IPS-NIHi11 (cell line): ENCODE data around the gene ANKZF1.
"Not testable (repeated sequence)": the region's sequence is repeated elsewhere in the genome, so short reads cannot be mapped to it uniquely, and the experiment has no call there.

Source experiments
- DNase-seq: peaks from one replicate; pipeline ENCODE4 v3.0.0; 2012; ENCODE audit warnings: mixed read lengths, low spot score

The ANKZF1 gene, protein sequence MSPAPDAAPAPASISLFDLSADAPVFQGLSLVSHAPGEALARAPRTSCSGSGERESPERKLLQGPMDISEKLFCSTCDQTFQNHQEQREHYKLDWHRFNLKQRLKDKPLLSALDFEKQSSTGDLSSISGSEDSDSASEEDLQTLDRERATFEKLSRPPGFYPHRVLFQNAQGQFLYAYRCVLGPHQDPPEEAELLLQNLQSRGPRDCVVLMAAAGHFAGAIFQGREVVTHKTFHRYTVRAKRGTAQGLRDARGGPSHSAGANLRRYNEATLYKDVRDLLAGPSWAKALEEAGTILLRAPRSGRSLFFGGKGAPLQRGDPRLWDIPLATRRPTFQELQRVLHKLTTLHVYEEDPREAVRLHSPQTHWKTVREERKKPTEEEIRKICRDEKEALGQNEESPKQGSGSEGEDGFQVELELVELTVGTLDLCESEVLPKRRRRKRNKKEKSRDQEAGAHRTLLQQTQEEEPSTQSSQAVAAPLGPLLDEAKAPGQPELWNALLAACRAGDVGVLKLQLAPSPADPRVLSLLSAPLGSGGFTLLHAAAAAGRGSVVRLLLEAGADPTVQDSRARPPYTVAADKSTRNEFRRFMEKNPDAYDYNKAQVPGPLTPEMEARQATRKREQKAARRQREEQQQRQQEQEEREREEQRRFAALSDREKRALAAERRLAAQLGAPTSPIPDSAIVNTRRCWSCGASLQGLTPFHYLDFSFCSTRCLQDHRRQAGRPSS

DNA sequence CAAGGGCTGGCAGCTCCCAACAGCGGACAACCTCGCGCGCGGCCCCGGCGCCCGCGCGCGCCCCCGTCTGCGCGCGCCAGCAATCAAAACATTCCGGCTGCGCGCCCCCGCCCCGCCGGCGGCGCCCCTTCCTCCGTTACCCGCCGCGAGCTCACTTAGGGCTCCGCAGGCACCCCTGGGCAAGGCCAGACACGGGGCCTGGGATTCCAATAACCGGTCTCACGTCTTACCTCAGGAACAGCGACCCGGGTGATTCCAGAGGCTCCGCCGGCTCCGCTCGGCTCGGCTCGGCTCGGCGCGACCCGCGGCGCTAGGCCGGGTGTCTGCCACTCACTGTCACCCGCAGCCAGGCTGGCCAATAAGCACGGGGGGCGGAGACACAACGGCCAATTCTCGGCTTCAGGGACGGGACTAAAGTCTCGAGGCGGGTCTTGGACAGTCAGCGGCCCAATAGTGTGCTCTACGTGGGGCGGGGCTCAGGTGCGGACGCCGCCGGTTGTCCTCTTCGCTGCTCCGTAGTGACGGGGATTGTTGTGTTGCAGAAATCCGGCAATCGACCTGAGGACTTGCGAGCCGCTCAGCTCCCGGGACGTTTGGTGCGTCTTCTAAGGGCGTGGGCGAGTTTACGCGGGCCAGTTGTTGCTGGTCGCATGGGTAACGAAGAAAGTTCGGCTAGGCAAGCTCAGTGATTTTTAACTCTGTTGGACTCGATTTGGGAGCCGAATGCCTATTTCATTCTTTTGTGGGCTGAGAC is at the start of gene ANKZF1, which contains the start of gene ATG9A:
Gene ANKZF1, plus strand, starts transcription at position 502 of the 754 bp plus-strand sequence. CDS start 452 bp downstream, outside the sequence.
Gene ATG9A, minus strand, starts transcription at position 332 of the 754 bp plus-strand sequence. CDS start 1,612 bp downstream, outside the sequence.
- DNase-seq = peak; percentile 99

DNA sequence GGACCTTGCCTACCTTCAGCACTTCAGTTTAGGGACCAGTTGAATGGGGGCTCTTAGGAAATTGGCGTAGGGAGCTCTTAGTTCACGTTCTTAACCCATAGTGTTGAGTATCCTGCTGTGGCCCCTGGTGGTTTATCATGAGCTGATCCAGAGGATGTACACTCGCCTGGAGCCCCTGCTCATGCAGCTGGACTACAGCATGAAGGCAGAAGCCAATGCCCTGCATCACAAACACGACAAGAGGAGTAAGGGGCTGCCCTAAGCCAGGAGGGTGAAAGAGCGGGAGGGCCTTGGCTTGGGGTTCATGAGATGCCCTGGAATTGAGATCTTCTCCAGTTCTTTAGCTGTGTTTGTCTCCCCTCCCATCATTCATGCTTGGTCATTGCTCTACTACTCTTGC is 48.6 kb upstream of the ANKZF1 start:
- no peak for DNase-seq

DNA sequence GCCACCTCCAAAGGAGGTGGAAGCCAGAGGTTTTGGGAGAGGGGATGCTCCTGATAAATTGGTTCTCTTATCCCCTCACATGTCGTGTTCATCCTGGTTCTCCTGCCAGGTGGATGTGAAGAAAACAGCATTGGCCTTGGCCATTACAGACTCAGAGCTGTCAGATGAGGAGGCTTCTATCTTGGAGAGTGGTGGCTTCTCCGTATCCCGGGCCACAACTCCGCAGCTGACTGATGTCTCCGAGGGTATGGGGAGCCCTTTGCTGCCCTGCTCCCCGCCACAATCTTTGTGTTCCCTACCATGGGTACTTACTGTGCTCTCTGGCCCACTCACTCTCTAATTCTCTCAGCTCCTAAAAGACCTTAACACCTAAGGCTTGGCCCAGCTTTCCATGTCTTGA is 48.1 kb upstream of the ANKZF1 start:
- no peak for DNase-seq

DNA sequence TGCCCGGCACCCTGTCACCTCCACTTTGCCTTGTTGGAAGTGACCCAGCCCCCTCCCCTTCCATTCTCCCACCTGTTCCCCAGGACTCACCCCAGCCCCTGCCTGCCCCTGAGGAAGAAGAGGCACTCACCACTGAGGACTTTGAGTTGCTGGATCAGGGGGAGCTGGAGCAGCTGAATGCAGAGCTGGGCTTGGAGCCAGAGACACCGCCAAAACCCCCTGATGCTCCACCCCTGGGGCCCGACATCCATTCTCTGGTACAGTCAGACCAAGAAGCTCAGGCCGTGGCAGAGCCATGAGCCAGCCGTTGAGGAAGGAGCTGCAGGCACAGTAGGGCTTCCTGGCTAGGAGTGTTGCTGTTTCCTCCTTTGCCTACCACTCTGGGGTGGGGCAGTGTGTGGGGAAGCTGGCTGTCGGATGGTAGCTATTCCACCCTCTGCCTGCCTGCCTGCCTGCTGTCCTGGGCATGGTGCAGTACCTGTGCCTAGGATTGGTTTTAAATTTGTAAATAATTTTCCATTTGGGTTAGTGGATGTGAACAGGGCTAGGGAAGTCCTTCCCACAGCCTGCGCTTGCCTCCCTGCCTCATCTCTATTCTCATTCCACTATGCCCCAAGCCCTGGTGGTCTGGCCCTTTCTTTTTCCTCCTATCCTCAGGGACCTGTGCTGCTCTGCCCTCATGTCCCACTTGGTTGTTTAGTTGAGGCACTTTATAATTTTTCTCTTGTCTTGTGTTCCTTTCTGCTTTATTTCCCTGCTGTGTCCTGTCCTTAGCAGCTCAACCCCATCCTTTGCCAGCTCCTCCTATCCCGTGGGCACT is 47.1 kb upstream of the ANKZF1 start:
- DNase-seq = no peak

DNA sequence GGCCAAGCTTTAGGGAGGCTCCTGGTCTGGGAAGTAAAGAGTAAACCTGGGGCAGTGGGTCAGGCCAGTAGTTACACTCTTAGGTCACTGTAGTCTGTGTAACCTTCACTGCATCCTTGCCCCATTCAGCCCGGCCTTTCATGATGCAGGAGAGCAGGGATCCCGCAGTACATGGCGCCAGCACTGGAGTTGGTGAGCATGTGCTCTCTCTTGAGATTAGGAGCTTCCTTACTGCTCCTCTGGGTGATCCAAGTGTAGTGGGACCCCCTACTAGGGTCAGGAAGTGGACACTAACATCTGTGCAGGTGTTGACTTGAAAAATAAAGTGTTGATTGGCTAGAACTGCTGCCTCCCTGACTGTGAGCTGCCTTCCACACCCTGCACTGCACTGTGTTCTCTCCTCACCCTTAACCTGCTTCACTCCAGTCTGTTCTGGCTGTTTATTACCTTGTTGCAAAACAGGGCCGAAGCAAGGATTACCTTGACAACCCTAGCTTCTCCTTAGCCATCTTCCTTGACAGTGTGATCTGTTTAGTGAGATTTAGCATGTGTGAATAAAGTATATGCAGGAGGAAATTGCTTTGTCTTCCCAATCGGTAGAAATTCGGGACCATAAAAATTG is 46.3 kb upstream of the ANKZF1 start:
- no peak for DNase-seq

DNA sequence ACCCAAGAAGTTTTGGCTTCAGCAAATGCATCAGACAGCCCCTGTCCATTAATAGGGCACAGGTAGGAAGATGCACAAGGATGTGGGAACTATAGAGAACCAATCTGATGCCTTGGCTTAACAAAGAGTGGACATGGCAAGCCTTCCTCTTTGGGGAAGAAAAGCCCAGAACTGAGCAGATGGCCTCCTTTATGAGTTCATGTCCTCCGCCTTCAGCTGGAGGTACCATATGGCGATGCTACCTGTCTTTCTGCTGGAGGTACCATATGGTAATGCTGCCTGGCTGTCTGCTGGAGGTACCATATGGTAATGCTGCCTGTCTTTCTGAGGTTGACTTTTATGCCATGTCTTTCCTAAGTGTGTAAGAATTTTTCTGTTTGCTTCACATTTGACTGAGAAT is 45.5 kb upstream of the ANKZF1 start:
- DNase-seq = no peak

DNA sequence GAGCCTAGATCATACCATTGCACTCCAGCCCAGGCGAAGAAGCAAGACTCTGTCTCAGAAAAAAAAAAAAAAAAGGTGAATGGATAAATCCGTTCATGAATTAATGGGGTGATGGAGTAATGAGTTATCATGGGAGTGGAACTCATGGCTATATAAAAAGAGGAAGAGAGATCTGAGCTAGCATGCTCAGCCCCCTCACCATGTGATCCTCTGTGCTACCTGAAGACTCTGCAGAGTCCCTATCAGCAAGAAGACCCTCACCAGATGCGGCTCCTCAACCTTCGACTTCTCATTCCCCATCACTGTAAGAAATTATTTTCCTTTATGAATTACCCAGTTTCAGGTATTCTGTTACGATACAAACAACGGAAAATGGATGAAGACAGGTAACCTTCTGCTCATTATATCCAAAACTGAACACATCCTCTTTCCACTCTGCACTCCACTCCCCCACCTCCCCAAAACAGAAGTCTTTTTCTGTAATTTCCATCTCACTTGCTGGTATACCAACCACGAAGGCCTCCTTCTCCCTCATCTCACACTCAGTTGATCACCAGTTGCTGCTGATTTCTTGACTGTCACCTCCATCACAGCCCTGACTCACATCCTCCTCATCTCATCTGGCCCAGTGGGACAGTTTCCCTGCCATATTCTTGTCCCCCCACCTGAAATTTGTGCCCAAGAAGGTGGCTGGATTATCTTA is 42.7 kb upstream of the ANKZF1 start:
- DNase-seq = no peak

DNA sequence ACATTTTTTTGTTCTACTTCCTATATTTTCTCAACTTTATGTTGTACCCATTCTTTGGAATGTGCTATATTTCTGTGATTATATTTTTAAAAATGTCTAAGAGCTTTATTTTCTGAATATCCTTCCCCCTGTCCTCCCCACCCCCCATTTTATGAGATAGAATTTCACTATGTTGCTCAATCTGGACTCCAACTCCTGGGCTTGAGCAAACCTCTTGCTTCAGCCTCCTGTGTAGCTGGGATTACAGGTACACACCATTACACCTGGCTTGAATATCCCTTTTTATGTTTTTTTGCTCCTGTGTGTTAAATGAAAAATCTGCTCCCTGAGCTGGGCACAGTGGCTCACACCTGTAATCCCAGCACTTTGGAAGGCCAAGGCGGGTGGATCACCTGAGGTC is 32.2 kb upstream of the ANKZF1 start:
- DNase-seq = no peak

DNA sequence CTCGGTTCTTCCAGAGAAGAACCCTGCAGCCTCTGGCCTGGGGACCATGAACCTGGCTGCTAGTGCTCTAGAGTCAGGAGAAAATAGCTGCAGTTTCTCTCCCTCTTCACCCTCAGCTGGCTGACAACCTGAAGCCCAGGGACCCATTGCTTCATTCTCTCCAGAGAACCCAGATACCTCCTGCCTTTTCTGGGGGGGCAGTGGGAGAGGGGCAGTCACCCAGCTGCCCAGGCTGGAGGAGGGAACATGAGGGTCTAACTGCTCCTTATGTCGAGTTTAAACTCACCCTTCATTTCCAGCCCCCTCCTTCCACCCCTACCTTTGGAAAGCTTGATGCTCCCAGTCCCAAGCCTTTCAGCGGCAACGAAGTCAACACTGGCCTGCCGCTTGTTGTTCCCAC is 30.6 kb upstream of the ANKZF1 start:
- no peak for DNase-seq

DNA sequence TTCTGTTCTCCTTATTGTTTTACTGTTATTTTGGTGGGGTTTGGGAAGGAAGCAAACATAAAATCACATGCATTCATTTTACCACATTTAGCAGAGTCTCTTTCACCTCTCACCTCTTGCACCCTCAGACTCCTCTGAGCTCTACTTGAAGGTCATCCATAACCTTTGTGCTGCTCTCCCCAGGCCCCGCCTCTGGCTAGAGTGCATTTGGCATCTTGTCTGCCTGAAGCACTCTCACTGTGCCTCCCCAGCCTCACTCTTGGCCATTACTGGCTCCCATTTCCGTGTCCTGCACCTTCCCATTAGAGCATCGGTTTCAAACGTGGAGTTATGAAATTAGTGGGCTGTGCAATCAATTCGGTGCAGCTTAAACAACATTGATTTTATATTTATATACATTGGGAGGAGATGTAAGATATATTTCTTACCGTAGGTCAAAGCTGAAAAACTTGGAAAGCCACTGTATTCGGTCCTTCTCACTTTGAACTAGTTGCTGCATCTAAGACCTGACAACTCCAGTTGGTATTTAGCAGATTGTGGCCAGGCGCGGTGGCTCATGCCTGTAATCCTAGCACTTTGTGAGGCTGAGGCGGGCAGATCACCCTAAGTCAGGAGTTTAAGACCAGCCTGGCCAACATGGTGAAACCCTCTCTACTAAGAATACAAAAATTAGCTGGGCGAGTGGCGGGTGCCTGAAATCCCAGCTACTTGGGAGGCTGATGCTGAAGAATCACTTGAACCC is 30.0 kb upstream of the ANKZF1 start:
- DNase-seq = no peak

DNA sequence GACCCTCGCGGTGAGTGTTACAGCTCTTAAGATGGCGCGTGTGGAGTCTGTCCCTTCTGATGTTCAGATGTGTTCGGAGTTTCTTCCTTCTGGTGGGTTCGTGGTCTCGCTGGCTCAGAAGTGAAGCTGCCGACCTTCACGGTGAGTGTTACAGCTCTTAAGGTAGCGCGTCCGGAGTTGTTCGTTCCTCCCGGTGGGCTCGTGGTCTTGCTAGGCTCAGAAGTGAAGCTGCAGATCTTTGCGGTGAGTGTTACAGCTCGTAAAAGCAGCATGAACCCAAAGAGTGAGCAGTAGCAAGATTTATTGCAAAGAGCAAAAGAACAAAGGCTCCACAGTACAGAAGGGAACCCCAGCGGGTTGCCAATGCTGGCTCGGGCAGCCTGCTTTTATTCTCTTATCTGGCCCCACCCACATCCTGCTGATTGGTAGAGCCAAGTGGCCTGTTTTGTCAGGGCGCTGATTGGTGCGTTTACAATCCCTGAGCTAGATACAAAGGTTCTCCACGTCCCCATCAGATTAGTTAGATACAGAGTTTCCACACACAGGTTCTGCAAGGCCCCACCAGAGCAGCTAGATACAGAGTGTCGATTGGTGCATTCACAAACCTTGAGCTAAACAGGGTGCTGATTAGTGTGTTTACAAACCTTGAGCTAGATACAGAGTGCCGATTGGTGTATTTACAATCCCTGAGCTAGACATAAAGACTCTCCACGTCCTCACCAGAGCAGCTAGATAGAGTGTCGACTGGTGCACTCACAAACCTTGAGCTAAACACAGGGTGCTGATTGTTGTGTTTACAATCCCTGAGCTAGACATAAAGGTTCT is 28.9 kb upstream of the ANKZF1 start:
- DNase-seq = not testable (repeated sequence)

DNA sequence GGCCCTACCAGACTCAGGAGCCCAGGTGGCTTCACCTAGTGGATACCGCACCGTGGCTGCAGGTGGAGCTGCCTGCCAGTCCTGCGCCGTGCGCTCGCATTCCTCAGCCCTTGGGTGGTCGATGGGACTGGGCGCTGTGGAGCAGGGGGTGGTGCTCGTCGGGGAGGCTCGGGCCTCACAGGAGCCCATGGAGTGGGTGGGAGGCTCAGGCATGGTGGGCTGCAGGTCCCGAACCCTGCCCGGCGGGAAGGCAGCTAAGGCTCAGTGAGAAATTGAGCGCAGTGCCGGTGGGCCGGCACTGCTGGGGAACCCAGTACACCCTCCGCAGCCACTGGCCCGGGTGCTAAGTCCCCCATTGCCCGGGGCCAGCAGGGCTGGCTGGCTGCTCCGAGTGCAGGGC is 28.3 kb upstream of the ANKZF1 start:
- not testable (repeated sequence) for DNase-seq

DNA sequence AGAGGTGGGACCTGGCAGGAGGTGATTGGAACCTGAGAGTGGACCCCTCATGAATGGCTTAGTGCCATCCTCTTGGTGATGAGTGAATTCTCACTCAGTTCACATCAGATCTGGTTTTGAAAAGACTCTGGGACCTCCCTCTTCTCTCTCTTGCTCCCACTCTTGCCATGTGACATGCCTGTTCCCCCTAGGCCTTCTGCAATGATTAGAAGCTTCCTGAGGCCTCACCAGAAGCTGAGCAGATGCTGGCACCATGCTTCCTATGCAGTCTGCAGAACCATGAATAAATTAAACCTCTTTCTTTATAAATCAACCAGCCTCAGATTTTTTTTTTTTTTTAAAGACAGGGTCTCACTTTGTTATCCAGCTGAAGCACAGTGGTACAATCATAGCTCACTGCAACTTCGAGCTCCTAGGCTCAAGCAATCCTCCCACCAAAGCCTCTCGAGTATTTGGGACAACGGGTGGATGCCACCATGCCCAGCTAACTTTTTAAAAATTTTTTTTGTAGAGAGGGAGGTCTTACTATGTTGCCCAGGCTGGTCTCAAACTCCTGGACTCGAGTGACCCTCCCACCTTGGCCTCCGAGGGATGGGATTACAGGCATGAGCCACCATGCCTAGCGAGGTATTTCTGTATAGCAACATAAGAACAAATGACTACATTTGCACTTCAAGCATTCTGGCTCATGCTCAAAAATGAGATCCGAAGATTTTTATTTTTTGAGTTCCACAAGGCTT is 25.0 kb upstream of the ANKZF1 start:
- DNase-seq = no peak

DNA sequence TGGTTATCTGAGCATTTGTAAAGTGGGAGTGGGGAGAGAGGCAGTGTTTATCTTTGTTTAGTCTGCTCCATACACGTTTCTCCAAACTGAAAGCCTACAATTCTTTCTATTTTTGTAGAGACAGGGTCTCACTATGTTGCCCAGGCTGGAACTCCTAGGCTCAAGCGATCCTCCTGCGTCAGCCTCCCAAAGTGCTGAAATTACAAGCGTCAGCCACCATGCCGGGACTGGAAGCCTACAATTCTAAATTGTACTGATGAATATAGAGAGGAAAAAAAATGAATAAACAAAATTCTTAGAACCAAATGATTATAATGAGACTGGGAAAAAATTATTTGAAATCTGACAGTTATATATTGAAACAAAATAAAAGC is 24.5 kb upstream of the ANKZF1 start:
- no peak for DNase-seq

DNA sequence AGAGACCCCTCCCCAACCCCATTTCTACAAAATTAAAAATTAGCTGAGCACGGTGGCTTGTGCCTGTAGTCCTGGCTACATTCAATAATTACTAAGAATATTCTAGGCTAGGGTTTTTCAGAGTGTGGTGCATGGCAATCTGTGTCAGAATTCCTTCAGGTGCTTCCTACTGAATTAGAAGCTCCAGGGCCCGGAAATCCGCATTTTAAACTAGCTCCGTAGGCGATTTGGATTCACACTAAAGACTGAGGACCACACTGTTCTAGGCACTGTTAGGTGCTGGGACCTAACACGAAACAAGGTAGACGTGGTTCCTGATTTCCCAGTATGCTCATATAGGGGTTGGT is 23.7 kb upstream of the ANKZF1 start:
- DNase-seq = no peak

DNA sequence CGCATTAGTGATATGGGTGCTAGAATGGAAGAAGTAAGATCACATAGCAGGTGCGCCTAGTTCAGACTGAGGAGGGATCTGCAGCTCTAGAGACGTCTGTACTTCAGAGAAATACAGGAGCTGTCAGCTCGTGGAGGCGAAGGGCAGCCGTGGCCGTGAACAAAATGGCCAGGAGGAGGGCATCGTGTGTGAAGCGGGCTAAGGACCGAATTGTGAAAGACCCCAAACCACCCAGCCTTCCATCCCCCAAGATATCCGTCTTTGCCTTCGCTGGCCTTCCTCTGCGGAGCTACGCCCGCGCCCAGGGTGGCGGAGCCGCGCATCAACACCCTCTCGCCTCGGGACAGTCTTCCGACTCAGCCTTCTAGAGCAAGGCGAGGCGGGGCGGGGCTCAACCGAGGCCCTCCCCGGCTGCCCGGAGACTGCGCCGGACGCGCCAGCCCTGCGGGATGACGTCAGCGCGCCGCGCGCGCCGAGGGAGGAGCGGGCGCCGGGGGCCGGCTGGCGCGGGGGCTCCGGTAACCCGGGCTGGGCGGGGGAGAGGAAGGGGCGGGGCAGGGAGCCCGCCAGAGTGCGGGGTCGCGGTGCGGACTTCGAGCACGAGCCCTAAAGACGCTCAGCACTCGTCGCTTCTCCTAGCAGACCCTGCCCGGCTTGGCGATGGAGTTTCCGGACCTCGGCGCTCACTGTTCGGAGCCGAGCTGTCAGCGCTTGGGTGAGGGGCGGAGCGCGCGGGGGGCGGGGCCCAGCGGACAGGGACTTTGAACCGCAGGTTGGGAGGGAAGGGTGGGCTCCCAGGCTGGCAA is 23.1 kb upstream of the ANKZF1 start, which contains the start of gene ZFAND2B:
Gene ZFAND2B, plus strand, starts transcription at position 455 of the 806 bp plus-strand sequence. Its CDS starts 206 bp downstream, at position 661.
- DNase-seq = peak; percentile 100

DNA sequence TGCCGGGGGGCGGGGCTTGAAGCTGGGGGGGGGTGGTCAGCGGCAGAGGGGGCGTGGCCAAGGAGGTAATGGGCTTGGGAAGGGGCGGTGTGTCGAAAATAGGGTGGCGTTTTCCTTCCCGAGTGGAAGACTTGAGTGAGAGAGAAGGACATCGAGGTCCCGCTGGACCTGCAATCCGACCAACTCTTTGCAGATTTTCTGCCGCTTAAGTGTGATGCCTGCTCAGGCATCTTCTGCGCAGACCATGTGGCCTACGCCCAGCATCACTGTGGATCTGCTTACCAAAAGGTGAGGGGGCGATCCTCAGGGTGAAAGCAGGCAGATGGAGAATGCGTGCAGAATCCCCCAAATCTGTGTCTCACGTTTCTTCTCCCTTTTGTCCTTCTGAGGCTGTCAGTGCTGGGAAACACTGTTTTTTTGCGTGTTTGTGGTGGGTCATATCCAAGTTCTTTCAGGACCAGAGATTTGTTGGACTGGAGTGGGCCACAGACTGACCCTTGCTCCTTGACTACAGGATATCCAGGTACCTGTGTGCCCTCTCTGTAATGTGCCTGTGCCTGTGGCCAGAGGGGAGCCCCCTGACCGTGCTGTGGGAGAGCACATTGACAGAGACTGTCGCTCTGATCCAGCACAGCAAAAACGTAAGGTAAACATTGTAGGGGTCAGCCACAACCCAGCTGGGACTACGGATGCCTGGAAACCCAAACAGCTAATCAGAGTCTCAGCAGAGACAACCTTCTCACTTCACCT is 22.3 kb upstream of the ANKZF1 start:
- DNase-seq = no peak
